NCI-H82 (cell line): ENCODE results near the gene YWHAB.

Source experiments
- DNase-seq: peaks from one replicate; lab custom pipeline; 2025; lab: John Stamatoyannopoulos, UW

The YWHAB gene

GRCh38 chr20:44956410-44956809 is 70.9 kb downstream of the YWHAB start:
- no peak for DNase-seq
